A673 (cell line): ENCODE data around the gene MCM9.

Source experiments
- EZH2 ChIP-seq: fragments of 200-600 bp; sonication (generic); IDR thresholded peaks from 2 replicates; pipeline ENCODE4 v1.6.1; 2017; ENCODE audit warnings: borderline replicate concordance, low read depth, mild to moderate bottlenecking, mixed read lengths, antibody characterized with exemption, low read length; ENCODE audit not compliant: poor library complexity, severe bottlenecking
- TF ChIP-seq, protein P1 (sequence below): fragments of 300-800, 200-600 bp; sonication (generic); conservative IDR thresholded peaks from 2 replicates; pipeline ENCODE4 v1.5.1; 2017; ENCODE audit warnings: low read depth, mild to moderate bottlenecking, antibody characterized with exemption, low read length, moderate library complexity, mixed read lengths

DNA sequence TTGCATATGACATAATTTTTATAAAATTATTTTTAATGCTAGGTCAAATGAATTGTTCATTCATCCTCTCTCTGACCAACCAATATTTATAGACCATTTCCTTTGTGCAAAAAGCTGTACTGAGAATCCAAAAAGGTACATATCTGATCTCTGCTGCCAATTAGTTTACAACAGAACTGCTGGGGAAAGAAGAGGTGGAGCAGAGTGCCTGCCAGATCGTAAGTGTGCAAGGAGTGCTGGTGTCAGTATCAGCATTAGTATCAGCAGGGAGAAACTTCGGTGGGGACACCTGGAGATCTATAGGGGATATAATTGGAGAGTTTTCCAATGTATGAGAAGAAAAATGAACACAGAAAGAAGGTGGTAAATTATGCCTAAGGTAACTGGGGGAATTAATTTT, 104.3 kb downstream of the MCM9 start:
- TF ChIP-seq, protein P1, sequence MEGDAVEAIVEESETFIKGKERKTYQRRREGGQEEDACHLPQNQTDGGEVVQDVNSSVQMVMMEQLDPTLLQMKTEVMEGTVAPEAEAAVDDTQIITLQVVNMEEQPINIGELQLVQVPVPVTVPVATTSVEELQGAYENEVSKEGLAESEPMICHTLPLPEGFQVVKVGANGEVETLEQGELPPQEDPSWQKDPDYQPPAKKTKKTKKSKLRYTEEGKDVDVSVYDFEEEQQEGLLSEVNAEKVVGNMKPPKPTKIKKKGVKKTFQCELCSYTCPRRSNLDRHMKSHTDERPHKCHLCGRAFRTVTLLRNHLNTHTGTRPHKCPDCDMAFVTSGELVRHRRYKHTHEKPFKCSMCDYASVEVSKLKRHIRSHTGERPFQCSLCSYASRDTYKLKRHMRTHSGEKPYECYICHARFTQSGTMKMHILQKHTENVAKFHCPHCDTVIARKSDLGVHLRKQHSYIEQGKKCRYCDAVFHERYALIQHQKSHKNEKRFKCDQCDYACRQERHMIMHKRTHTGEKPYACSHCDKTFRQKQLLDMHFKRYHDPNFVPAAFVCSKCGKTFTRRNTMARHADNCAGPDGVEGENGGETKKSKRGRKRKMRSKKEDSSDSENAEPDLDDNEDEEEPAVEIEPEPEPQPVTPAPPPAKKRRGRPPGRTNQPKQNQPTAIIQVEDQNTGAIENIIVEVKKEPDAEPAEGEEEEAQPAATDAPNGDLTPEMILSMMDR = no peak
- TF ChIP-seq EZH2 = no peak
